AG10803 (cell line): ENCODE data around the gene ANAPC5.
"Not testable (repeated sequence)": the region's sequence is repeated elsewhere in the genome, so short reads cannot be mapped to it uniquely, and the experiment has no call there.

Experiments used
- DNase-seq: peaks from one replicate; pipeline ENCODE4 v3.0.0; 2010; ENCODE audit warnings: low read depth
- H3K4me3 ChIP-seq: 2 replicates; pipeline ENCODE4 v1.5.1; 2011; ENCODE audit warnings: mild to moderate bottlenecking, low read length, control low read depth
- TF ChIP-seq, protein P1 (sequence below): conservative IDR thresholded peaks from 2 replicates; pipeline ENCODE4 v1.5.1; 2011; ENCODE audit warnings: mild to moderate bottlenecking, low read length, control low read depth, inconsistent platforms

Gene ANAPC5

DNA sequence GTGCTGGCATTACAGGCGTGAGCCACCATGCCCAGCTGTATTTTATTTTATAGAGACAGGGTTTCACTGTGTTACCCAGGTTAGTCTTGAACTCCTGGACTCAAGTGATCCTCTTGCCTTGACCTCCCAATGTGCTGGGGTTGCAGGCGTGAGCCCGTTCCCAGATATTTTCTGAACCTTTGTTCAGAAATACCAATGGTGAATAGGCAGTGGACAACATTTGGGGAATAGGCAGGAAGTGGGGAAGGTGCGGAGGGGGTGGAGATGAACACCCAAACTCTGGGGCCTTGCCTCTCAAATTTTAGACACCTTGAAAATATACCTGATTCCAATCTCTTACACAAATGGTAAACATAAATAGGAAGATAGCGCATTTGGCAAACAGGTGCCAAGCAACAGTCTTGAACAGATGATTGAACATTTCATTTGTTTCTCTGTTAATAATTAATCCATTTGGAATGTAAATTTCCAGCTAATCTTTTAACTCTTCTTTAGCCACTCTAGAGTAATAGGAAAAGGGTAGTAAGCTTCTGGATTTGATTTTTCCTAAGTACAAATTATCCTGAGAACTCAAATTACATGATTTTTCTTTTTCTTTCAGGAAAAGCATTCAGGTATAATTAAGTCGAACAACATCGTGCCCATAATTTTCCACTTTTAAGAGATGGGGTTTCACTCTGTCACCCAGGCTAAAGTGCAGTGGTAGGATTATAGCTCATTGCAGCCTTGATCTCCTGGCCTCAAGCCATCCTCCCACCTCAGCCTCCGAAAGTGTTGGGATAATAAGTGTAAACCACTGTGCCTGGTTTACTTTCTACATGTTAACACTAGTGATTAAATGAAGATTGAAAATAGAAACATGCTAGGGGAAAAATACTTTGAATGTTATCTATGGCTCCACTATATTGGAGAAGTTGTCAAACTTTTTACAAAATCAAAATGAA, 24.8 kb upstream of the ANAPC5 start:
- TF ChIP-seq, protein P1, sequence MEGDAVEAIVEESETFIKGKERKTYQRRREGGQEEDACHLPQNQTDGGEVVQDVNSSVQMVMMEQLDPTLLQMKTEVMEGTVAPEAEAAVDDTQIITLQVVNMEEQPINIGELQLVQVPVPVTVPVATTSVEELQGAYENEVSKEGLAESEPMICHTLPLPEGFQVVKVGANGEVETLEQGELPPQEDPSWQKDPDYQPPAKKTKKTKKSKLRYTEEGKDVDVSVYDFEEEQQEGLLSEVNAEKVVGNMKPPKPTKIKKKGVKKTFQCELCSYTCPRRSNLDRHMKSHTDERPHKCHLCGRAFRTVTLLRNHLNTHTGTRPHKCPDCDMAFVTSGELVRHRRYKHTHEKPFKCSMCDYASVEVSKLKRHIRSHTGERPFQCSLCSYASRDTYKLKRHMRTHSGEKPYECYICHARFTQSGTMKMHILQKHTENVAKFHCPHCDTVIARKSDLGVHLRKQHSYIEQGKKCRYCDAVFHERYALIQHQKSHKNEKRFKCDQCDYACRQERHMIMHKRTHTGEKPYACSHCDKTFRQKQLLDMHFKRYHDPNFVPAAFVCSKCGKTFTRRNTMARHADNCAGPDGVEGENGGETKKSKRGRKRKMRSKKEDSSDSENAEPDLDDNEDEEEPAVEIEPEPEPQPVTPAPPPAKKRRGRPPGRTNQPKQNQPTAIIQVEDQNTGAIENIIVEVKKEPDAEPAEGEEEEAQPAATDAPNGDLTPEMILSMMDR, result no peak
- no peak for DNase-seq
- H3K4me3 ChIP-seq, result no peak overlapping the region

DNA sequence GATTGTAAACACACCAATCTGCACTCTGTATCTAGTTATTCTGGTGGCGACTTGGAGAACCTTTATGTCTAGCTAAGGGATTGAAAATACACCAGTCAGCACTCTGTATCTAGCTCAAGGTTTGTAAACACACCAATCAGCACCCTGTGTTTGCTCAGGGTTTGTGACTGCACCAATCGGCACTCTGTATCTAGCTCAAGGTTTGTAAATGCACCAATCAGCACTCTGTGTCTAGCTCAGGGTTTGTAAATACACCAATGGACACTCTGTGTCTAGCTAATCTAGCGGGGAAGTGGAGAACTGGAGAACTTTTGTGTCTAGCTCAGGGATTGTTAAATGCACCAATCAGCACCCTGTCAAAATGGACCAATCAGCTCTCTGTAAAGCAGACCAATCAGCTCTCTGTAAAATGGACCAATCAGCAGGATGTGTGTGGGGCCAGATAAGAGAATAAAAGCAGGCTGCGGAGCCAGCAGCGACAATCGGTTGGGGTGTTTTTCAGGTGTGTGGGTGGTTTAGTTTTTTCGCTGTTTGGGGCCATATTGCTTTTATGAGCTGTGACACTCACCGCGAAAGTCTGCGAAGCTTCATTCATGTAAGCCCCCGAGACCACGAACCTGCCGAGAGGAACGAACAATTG, 22.9 kb upstream of the ANAPC5 start:
- not testable (repeated sequence) for DNase-seq, H3K4me3 ChIP-seq

DNA sequence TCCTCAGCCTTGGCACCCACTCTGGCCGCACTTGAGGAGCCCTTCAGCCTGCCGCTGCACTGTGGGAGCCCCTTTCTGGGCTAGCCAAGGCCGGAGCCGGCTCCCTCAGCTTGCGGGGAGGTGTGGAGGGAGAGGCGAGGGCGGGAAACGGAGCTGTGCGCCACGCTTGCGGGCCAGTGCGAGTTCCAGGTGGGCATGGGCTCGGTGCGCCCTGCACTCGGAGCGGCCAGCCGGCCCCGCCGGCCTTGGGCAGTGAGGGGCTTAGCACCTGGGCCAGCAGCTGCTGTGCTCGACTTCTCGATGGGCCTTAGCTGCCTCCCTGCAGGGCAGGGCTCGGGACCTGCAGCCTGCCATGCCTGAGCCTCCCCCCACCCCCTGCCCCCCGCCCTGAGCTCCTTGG, 22.1 kb upstream of the ANAPC5 start:
- DNase-seq, H3K4me3 ChIP-seq: not testable (repeated sequence)

DNA sequence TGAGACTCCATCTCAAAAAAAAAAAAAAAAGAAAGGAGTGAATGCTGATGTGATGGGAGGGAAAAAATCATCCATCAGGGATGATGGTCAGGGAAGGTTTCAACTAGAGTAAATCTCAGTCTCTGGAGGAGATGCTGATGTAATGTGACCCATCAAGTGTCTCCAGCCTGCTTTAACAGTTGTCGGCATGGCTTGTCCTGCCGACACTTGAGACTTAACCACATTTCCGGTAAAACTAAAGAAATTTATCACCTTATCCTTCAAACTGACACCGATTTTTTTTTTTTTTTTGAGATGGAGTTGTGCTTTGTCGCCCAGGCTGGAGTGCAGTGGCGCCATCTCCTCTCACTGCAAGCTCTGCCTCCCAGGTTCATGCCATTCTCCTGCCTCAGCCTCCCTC, 21.5 kb upstream of the ANAPC5 start:
- no peak overlapping the region for H3K4me3 ChIP-seq
- no peak for DNase-seq
- TF ChIP-seq, protein P1, result no peak

DNA sequence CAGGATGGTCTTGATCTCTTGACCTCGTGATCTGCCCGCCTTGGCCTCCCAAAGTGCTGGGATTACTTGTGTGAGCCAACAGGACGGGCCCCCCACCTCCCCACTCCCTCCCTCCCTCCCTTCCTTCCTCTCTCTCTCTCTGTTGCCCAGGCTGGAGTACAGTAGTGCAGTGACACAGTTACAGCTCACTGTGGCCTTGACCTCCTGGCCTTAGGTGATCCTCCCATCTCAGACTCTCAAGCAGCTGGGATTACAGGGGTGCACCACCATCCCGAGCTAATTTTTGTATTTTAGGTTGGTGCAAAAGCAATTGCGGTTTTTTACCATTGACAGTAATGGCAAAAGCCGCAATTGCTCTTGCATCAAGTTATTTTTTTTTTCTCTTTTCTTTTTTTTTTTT, 19.2 kb upstream of the ANAPC5 start:
- H3K4me3 ChIP-seq, result no peak overlapping the region
- TF ChIP-seq, protein P1, result no peak
- DNase-seq, result no peak

DNA sequence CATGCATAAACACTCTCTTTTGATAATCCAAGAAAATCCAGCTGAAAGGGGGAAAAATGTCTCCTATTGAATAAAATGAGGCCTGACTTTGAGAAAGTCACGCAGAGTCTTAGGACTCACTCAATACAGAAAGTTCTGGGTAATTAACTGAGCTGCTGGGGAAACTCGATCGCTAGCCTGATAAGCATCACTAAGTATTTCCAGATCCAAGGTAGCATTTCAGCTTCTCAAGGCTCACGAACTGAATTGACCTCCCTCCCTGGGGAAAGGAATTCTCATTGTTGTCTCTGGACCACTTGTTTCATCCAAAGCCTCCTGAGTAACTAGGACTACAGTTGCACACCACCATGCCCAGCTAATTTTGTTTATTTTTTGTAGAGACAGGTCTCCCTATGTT, 13.8 kb upstream of the ANAPC5 start:
- TF ChIP-seq, protein P1, result no peak
- no peak for DNase-seq
- no peak overlapping the region for H3K4me3 ChIP-seq

DNA sequence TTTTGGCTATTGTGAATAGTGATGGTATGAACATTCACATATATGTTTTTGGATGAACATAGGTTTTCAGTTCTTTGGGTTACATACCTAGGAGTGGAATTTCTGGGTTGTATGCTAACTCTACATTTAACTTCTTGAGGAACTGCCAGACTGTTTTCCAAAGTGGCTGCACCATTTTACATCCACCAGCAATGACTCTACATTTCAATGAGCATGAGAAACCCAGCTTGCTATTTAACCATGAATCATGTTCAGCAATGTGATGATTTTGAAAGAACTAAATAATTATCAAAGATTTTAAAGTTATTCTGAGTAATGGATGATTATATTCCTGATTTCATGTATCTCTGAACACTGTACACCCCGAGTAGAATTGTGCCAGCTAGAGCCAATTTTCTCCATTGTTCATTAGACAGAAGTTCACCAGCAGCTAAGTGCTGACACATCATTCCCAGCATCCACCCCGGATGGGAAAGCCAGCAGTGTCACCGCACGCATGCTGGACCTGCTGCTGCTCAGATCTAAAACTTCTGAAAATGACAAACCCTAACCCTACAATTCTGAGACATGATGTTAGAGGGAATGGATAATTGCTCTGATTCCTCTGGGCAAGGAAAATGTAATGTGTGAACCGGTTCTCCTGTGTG, 13.3 kb upstream of the ANAPC5 start:
- DNase-seq, result peak; percentile 24
- no peak overlapping the region for H3K4me3 ChIP-seq
- TF ChIP-seq, protein P1, result no peak
